K562 (cell line): Measurements from ENCODE around the gene PSMC1. TPM values are rescaled to one million over a fixed set of nuclear protein-coding genes. Genes with fewer than 3 reads are reported as not detected.

Experiments
- ATF7 ChIP-seq: fragments of 450-650 bp; IDR thresholded peaks from 2 replicates; pipeline ENCODE4 v1.7.1; 2014; ENCODE audit warnings: mild to moderate bottlenecking, moderate library complexity
- CBX1 ChIP-seq: sonication (generic); IDR thresholded peaks from 2 replicates; pipeline ENCODE4 v1.6.1; 2016; ENCODE audit warnings: antibody characterized with exemption, low read depth, mild to moderate bottlenecking
- CCAR2 ChIP-seq: fragments of 200-400 bp; formaldehyde crosslinking; IDR thresholded peaks from 2 replicates; pipeline ENCODE4 v1.6.1; 2017; ENCODE audit warnings: mild to moderate bottlenecking, low read depth, low read length
- CCNT2 ChIP-seq: IDR thresholded peaks from 2 replicates; pipeline ENCODE4 v1.6.1; 2011; ENCODE audit warnings: borderline replicate concordance, low read depth, mild to moderate bottlenecking, moderate library complexity, mixed read lengths, low read length; ENCODE audit not compliant: insufficient read length; ENCODE audit errors: extremely low read depth
- E2F4 ChIP-seq: sonication (generic); formaldehyde crosslinking; IDR thresholded peaks from 2 replicates; pipeline ENCODE4 v1.8.0; 2022; ENCODE audit warnings: mild to moderate bottlenecking, low read depth, missing genetic modification reagents
- ELF2 ChIP-seq: fragments of 250-450 bp; sonication (Bioruptor Pico); IDR thresholded peaks from 2 replicates; pipeline ENCODE4 v1.5.0; 2021; ENCODE audit warnings: mild to moderate bottlenecking
- FOSL1 ChIP-seq: fragments of 200-800 bp; sonication (Bioruptor generic); conservative IDR thresholded peaks from 2 replicates; pipeline ENCODE4 v1.6.1; 2016; ENCODE audit warnings: missing genetic modification characterization, missing compliant biosample characterization
- FOXA1 ChIP-seq: fragments of 450-650 bp; IDR thresholded peaks from 2 replicates; pipeline ENCODE4 v1.6.1; 2016; ENCODE audit warnings: mild to moderate bottlenecking, borderline replicate concordance
- GMEB1 ChIP-seq: fragments of 250-450 bp; sonication (Bioruptor Pico); IDR thresholded peaks from 2 replicates; pipeline ENCODE4 v1.4.0; 2020; ENCODE audit warnings: mild to moderate bottlenecking
- HNRNPH1 ChIP-seq: fragments of 200-400 bp; formaldehyde crosslinking; optimal IDR thresholded peaks from 2 replicates; pipeline ENCODE3; 2017; ENCODE audit warnings: low read depth, mild to moderate bottlenecking, low read length, moderate library complexity
- KDM4B ChIP-seq, 2 experiments: fragments of 450-650 bp in 1 of 2; sonication (generic) in 1 of 2; IDR thresholded peaks; 2 replicates each; pipeline ENCODE4 v1.6.1; 2016 to 2017; ENCODE audit warnings: borderline replicate concordance in 2 of 2, antibody characterized with exemption in 1 of 2, low read depth in 1 of 2, mild to moderate bottlenecking in 1 of 2
- MAFK ChIP-seq: IDR thresholded peaks from 2 replicates; pipeline ENCODE4 v1.6.1; 2011; ENCODE audit warnings: low read length, improper control_type of control experiment
- NELFE ChIP-seq: IDR thresholded peaks from 2 replicates; pipeline ENCODE4 v1.6.1; 2011; ENCODE audit warnings: mild to moderate bottlenecking; ENCODE audit not compliant: insufficient read depth, insufficient read length
- POLR2A ChIP-seq: fragments of 450-650 bp; conservative IDR thresholded peaks from 2 replicates; pipeline ENCODE4 v1.6.1; 2016
- SIX5 ChIP-seq, 2 experiments: IDR thresholded peaks; 2 replicates each; pipeline ENCODE4 v1.6.1; 2011; ENCODE audit warnings: low read length in 2 of 2, borderline replicate concordance in 1 of 2, low read depth in 1 of 2, mild to moderate bottlenecking in 1 of 2, moderate library complexity in 1 of 2; ENCODE audit not compliant: insufficient read depth in 1 of 2
- TSHZ1 ChIP-seq: fragments of 250-450 bp; sonication (Bioruptor Pico); IDR thresholded peaks from 2 replicates; pipeline ENCODE4 v1.4.0; 2020; ENCODE audit warnings: mild to moderate bottlenecking, moderate library complexity
- ZBTB8A ChIP-seq: fragments of 450-650 bp; IDR thresholded peaks from 2 replicates; pipeline ENCODE4 v1.6.1; 2018; ENCODE audit warnings: mild to moderate bottlenecking, moderate library complexity; ENCODE audit not compliant: partially characterized antibody
- ZNF12 ChIP-seq: sonication (generic); formaldehyde crosslinking; IDR thresholded peaks from 2 replicates; pipeline ENCODE4 v1.4.0; 2020; ENCODE audit warnings: mild to moderate bottlenecking, missing genetic modification reagents
- ZNF140 ChIP-seq: fragments of 250-450 bp; sonication (Bioruptor Pico); IDR thresholded peaks from 2 replicates; pipeline ENCODE4 v1.8.0; 2021; ENCODE audit warnings: moderate library complexity, mild to moderate bottlenecking, inconsistent platforms
- ZNF395 ChIP-seq: fragments of 200-800 bp; sonication (Bioruptor generic); IDR thresholded peaks from 2 replicates; pipeline ENCODE4 v1.6.1; 2017; ENCODE audit warnings: missing genetic modification characterization, missing compliant biosample characterization
- ZSCAN29 ChIP-seq: fragments of 450-650 bp; IDR thresholded peaks from 2 replicates; pipeline ENCODE4 v1.6.1; 2017
- polyA plus RNA-seq, 8 experiments: library from polyadenylated mRNA; depleted of rRNA in 4 of 8; stranded (reverse) in 5 of 8; unstranded in 3 of 8; fragments of >200 nt; fragmentation: Nextera tagmentation in 2 of 8; fragmentation: Illumina TruSeq in 1 of 8; extraction: Ambion mirVana in 2 of 8; extraction: Trizol in 1 of 8; gene quantifications; 2 replicates each; pipeline versions ENCODE4 v1.2.1 to v1.2.3, GENCODE V29; 2011 to 2014; ENCODE audit warnings: inconsistent platforms in 1 of 8, missing spikeins in 1 of 8
- total RNA-seq, 7 experiments: library from RNA; depleted of rRNA in 6 of 7; stranded (reverse); fragments of >200 nt in 6 of 7; fragmentation: Illumina TruSeq in 2 of 7; extraction: Trizol in 2 of 7; gene quantifications; 2 replicates each; pipeline versions ENCODE4 v1.2.1 to v1.2.3, GENCODE V29; 2011 to 2021; ENCODE audit warnings: low replicate concordance in 1 of 7

The PSMC1 gene
- total and polyA plus RNA-seq, 9 of the 15 experiments (the other 6 are each of a cell fraction or from before 2014, with no cell fraction given) = 87.8 to 276 (median 165) TPM

GRCh38 chr14:90256354-90257131, at the start of gene PSMC1 (continued):
- no peak for TF ChIP-seq TSHZ1
- TF ChIP-seq NELFE = no peak
- no peak; the same call in 1 of the 2 replicates for TF ChIP-seq ZNF12 (CRISPR knock-in tag)
- TF ChIP-seq FOSL1 (tag) = no peak
- TF ChIP-seq MAFK = peak; percentile 38; the same call in 1 of the 2 replicates
- no peak for TF ChIP-seq E2F4 (CRISPR knock-in tag)
- no peak for TF ChIP-seq FOXA1
- no peak for TF ChIP-seq CCNT2
- no peak for TF ChIP-seq ZBTB8A
- TF ChIP-seq CBX1 = peak; percentile 83
- TF ChIP-seq CCAR2 = no peak
- TF ChIP-seq GMEB1 = no peak
- TF ChIP-seq SIX5 (IDR thresholded peaks at IDR 0.05; ENCODE audit: borderline replicate concordance in 1 of 2, insufficient read depth in 1 of 2, low read depth in 1 of 2, low read length in 2 of 2) = no peak
- no peak for TF ChIP-seq HNRNPH1
- TF ChIP-seq ELF2 = no peak
- no peak for TF ChIP-seq ZNF395 (CRISPR knock-in tag)
- TF ChIP-seq ATF7 = peak; percentile 54; the same call in 1 of the 2 replicates
- TF ChIP-seq ZSCAN29 = no peak
- peak; percentile 87 for TF ChIP-seq POLR2A
- peak in 1 of 2 experiments; percentile 57; a peak in 1 of 4 replicates for TF ChIP-seq KDM4B (IDR thresholded peaks at IDR 0.05; ENCODE audit: borderline replicate concordance in 2 of 2, low read depth in 1 of 2)
- no peak for TF ChIP-seq ZNF140 (CRISPR knock-in tag)
